ENCODE data around the gene CNGA3. TPM values are rescaled to one million over a fixed set of nuclear protein-coding genes. Genes with fewer than 3 reads are reported as not detected.
A peak's percentile ranks its signal among the peaks of the same experiment; 100 is the strongest.

The CNGA3 gene
- total RNA-seq, 1 donor from 2014 or later, result 1.2 TPM

DNA sequence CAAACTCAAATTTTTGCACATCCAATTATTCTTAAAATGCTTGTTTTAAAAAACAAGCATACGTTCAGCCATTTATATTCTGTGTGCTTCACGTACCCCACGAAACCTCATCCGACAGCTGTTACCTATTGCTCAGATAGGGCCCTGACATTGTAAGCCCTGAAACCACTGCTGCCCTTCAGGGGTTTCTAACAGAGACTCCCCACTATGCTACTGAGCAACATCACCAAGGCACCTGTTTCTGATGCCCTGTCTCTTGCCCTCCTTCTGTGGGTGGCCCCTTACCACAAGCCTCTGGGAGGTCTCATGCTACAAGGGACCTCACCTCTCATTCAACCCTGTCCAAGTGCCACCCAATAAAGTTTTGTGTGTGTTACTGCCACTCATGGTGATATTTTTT is 18.5 kb upstream of the CNGA3 start:
- no peak for DNase-seq (ENCODE audit: low spot score)

DNA sequence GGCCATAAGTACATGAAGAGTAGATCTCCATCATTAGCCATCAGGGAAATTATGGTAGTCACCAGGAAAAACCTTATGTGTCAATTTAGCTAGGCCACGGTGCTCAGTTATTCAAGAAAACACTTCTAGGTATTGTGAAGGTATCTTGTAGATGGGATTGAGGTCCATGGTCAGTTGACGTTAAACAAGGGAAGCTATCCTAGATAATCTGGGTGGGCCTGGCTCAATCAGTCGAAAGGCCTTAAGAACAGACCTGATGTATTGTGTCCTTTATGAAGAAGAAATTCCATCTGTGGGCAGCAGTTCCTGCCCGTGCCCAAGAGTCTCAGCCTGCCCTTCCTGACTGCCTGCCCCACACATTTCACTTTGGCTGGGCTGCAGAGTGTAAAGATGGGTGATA is 16.7 kb upstream of the CNGA3 start:
- no peak for DNase-seq (ENCODE audit: low spot score)

DNA sequence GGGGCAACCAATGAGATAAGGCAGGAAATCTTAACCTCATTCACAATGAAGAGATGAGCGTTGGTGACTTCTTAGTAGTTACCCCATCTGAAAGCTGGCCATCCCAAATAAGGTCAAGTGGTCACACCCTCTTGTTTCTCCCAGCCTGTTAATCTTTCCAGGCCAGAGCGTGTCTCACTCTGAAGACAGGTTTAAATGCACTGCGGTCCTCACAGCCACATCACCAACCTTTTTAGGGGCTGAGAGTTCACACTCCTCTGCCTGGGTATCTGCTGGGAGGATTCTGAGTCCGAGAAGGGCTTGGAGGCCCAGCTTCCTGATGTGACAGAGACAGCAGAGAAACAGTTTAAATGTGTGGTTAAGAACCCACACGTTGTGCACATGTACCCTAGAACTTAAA is 13.3 kb upstream of the CNGA3 start:
- DNase-seq (ENCODE audit: low spot score), result no peak

DNA sequence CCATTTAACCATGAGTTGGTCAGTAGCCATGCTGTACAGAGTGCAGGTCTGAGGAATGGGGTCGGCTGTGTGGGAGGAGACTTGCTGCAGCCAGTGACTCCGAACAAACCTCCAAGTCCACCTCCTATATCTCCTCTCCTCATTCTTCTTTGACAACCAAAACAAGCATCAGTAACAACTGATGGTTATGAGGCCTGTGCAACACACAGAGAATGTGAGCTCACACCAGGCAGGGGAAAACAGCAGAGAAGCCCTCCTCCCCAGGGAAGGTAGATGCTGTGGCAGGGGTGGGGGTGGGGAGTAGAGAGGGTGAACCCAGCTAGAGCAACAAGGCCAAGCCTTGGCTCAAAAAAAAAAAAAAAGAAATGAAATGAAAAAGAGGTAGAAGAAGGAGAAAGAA is 12.3 kb upstream of the CNGA3 start:
- DNase-seq (ENCODE audit: low spot score), result no peak

DNA sequence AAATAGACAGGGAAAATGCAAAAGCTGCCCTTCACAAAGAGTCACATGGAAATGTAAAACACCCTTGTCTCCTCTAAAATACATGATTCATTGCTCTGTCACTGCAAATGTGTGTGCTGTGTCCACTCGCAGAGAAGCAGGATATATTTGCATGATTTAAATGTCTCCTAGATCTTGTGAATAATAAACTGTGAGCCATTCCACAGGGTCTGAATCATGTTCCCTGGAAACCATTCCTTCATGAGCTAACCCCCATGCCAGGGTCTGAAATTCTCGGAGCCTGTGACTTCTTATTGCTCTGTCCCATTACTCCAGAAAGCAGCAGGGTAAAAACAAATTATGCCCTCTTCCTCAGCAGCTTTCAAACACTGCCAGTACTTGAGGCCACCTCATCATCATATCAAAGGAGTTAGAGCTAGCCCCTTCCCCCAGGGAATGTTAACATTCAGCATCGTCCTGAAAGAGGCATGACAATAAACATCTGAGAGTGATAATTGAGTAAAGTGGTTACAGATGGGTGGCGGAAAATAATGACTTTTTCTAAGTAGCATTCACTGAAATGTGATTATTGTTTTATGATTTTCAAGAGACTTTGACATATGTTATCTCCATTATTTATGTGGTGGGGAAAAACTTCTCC is 11.7 kb upstream of the CNGA3 start:
- DNase-seq (ENCODE audit: low spot score), result peak; percentile 56

DNA sequence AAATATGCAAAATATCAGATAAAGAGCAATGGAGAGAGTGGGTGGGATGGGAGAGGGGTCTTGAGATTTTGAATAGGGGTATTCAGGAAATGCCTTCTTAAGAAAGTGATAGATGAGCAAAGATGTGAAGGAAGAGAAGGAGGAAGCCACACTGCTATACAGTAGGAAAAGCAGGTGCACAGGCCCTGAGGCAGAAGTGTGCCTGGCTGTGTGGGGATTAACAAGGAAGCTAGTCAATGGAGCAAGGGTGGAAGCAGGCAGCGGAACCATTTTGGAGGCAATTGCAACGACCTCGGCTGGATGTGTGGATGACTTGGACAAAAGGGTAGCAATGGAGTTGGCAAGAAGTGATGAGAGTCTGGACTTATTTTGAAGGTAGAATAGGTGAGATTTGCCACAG is 11.0 kb upstream of the CNGA3 start:
- no peak for DNase-seq (ENCODE audit: low spot score)

DNA sequence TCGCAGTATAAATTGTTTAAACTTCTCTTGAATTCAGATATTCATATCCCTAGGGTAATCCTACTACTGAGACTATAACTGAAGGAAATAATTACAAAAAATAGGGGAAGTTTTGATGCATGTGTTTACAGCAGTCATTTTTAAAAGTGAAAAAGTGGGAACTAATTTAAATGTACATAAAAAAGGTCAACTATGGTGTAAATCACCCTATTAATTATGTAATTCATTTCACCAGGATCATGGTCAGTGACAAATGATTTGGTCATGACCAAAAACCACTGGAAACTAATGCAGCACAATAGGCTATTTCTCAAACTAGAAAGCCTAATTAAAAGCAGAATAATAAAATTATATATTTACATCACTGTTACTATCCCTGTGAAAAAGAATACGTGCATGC is 5.0 kb upstream of the CNGA3 start:
- DNase-seq (ENCODE audit: low spot score), result no peak

DNA sequence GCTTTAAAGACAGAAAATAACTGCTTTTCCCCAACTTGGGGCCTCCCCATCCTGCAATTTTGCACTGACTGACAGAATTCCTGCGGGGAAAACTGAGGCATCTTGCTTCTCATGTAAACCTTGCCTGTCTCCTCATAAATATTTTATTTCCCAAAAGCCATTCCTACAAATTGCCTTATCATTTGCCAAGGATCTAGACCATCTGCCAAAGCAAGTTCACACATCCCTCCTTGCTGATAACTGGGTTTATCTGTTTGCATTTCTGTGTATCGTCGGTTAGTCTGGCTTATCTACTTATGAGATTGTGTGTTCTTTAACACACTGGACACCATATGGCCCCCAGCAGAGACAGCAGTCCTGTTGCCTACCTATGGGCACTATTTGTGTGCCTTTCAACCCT is 3.0 kb upstream of the CNGA3 start:
- DNase-seq (ENCODE audit: low spot score), result no peak

DNA sequence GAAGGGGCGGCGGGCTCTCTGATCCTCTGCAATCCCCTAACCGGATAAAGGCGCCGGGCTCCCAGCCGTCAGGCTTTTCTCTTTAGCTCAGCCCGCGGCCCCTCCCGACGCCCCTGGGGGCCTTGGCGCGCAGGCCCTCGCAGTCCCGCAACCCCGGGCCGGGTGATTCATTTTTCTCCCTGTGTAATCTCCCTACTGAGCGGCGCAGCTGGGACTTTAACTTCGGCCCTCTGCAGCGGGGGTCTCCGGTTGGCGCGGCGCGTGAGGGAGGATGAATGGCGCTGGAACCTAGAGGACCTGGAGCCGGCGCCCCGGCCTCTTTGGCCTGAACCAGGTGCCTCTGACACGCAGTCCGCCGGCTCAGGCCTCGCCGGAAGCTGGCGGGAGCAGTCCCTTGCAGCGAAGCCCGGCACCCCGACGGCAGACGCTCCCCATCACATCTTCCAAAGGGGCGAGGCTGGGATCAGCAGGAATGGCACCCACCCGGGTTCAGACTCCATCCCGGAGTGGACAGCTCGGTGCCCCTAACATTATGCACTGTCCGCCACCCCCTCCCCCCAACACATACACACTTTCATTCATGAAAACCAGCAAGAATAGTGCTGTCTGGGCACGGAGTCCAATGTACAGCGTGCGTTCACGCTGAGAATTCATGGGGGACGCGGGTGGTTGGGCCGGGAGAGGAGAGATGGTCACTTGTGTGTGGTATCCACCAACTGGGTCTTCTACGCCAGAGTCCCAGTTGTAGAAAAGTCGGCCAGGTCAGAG is 1.2 kb downstream of the CNGA3 start:
- no peak for DNase-seq (ENCODE audit: low spot score)

DNA sequence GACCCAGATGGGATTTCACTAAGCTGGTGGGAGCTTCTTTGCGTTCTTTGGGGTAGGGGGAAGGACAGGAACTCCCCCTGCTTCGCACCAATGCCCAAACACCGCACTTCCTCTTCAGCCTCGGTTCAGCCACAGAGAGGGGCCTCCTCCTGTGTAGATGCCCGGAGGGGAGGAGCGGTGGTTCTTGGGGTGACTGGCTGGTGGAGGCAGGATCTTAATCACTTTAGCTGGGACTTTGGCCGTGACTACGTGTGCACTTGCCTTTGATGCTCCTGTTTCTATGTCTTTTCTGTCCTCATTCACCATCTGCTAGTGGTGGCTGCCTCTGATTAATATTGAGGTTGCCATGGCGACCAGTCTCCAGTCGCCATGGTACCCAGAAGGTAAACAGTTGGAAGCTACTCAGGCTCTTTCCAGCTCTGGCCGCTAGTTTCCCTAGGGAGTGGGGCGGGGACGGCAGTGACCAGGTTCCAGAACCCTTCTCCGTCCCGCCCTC is 1.9 kb downstream of the CNGA3 start:
- DNase-seq (ENCODE audit: low spot score), result no peak

DNA sequence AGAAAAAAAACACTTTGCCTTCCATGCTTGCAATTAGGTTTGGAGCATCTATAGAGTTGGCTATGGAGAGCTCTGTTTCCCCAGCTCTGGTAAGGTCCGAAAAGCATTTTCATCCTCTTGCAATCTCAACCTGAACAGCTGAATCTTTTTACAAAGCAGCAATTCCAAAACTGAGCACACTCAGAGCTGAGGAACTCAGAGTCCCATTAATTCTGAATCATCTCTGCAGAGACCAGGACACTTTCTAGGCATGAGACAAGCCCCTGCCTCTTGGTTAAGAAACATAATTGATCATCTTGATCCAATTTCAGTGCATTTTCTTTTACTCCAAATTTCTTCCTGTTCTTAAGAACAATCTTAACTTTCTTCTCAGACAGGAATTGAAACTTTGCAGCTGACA is 4.2 kb downstream of the CNGA3 start:
- no peak for DNase-seq (ENCODE audit: low spot score)

DNA sequence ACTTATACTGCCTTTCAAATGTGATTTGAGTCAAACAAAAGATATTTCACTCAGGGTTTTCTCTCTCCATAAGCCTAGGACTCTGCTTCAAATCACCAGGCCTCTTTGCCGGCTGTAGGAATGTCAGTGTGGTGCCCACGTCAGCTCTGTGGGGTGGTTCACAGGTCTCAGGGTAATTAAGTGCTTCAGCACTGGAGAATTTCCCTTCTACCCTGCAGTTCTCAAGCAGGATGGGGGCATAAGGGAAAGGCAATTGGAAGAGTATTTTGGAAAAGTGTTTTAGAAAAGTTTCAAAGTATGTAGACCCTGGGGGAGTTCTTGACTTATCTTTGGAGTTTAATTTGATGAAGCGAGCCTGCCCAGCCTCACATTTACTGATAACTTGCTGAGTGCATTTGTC is 9.6 kb downstream of the CNGA3 start:
- no peak for DNase-seq (ENCODE audit: low spot score)

DNA sequence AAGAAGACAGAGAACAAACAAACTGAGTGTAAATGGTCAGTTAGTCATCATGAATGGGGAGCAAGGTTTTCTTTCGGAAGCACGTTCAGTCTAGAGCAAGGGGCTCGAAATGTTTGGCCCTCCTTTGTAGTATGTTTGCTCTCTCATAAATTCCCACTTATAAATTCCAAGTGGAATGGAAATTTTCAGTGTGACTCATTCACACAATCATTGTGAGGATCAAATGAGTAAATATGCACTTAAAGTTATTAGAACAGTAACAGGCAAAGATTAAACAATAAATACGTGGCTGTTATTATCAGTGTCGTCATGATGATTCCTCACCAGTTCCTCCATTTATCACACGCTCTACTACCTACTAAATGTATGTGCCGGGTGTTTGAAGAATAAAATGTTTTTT is 10.5 kb downstream of the CNGA3 start:
- no peak for DNase-seq (ENCODE audit: low spot score)

DNA sequence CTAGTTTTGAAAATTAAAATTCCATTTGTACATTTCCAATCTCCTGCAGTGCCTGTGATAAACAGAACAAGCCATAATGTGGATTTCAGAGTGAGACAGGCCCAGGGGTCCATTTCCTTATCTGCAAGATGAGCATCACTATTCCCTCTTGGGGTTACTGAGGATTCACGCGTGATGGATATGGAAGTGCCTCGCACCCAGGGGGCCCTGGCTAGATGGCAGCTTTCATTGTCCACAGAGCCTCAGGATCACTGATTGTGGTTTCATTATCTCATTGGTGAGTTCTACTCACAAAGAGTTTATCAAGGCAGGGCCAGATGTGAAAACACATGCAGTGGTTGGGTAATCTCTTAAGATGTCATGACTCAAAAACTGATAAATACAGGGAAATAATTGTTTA is 11.6 kb downstream of the CNGA3 start:
- no peak for DNase-seq (ENCODE audit: low spot score)

DNA sequence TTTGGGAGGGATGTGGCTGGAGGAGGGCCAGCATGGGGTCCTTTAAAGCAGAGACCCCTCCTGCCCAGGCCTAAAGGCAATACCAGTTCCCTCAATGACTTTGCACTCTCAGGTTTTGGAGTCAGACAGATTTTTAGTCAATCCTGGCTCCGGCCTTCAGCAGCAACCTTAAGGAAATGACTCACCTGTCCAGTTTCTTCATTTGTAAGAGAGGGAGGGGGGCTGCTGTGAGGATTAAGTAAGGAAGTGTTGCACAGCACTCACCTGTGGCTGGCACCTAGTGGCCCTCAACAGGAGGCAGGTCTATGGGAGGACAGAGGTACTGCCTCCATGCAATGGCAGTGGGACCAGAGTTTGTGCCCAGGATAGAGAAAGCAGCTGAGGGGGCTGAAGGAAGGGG is 13.7 kb downstream of the CNGA3 start:
- no peak for DNase-seq (ENCODE audit: low spot score)

DNA sequence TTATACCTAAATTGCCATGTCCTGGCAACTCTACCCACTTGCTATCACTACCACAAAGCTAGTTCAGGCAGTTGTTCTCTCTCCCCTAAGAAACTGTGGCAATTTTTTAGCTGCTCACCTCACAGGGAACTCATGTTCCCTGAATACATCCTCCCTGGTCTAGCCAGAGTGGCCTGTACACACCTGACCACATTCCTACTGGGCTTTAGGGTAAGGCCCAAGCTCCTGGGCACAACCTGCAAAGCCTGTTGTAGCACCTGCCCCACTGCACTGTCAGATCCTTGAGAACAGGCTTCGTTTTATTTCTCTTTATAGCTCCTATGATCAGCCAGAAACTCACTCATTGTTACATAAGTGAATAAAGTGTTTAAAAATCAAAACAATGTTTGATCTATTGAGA is 21.5 kb downstream of the CNGA3 start:
- DNase-seq (ENCODE audit: low spot score), result no peak

DNA sequence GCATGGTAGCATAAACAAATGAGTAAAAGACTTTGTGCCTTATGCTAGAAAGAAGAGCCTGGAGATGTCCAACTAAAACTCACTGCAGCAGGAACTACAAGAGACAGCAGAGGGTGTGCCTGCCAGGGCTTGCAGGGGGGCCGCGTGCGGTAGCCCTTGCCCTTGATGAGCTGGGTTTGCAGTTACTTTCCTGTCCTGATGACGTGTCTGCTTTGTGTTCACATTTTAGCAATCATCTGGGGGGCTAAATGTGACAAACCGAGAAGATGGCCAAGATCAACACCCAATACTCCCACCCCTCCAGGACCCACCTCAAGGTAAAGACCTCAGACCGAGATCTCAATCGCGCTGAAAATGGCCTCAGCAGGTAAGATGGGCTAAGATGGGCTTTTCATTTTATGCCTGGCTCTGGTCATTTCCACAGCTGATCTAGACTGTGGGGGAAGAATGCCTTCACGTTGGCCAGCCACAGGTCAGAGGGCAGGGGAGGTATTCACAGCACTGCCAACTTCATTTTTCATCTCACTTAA is 23.5 kb downstream of the CNGA3 start:
- no peak for DNase-seq (ENCODE audit: low spot score)

DNA sequence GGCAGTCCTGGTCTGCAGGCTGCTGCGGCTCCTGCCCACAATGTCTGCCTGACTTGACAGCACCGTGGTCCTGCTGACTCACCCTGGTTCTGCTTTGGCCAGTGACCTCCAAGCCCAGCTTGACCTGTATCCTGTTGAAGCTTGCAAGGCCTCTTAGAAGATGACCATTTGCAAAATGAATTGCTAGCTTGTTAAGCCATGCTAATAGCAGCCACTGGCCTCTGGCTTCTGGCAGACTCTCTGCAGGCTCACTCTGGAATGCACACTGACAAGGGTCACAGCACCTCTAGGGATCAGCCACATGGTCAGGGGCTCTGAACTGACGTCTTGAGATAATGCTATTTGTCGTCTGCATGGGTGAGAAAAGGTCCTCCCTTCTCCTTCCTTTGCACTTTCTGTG is 25.9 kb downstream of the CNGA3 start:
- DNase-seq (ENCODE audit: low spot score), result no peak

DNA sequence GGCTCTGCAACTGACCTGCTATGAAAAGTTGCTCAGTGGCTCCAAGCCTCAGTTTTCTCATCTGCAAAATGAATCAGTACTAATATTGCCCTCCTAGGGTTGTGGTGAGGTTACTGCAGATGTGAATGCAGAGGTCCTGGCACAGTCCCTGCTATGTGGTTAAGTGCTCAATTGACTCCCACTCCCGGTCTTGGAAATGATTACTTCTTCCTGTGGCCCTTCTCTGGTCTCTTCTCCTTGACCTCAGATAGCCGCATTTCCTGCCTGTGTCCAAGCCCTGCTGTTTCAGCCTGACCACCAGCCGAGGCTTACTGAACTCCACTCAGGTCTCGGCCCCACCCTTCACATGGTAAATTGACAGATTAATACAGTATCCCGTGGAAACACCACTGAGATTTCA is 26.3 kb downstream of the CNGA3 start:
- DNase-seq (ENCODE audit: low spot score), result no peak

DNA sequence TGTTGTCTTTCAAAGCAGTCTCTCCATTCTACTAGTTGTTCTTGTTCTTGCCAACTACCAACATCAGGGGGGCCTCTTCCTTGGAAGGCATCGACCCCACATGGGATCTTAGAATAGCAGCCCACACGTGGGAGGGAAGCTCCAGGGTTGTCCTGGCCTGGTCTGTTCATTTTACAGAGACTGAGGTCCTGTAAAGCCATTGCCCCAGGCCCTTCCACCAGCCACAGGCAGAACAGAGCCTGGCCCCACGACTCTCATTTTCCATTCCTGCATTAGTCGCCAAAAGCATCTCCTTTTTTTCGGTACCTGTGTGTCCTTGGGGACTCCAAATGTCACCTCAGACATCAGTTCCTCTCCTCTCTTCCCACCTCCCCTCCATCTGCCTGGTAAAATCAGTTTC is 28.0 kb downstream of the CNGA3 start:
- DNase-seq (ENCODE audit: low spot score), result no peak

DNA sequence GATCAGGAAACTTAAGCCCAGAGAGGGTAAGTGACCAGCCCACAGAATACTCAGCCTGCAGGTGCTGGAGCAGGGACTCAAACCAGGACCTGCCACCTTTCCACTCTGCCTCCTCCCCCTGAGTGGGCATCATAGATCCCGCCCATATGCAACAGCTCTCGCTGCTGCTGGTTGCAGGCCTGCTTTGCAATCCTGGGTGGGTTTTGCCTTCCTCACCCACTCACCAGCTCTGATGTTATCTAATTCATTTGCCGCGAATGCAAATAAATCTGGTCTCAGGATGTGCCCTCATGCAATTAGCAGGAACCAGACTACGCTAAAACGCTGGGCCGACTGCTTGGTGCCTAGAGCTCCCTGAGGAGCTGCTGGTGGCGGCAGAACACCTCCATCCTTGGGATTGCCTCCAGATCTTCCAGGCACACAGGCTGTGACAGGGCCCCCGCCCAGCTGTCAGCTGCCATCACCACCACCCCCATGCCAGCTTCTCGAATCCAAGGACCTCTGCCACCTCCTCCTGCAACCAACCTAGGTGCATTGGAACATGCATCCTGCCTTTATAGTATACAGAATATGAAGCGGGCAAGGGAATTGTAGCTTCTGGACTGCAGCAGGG is 28.8 kb downstream of the CNGA3 start:
- DNase-seq (ENCODE audit: low spot score), result no peak

DNA sequence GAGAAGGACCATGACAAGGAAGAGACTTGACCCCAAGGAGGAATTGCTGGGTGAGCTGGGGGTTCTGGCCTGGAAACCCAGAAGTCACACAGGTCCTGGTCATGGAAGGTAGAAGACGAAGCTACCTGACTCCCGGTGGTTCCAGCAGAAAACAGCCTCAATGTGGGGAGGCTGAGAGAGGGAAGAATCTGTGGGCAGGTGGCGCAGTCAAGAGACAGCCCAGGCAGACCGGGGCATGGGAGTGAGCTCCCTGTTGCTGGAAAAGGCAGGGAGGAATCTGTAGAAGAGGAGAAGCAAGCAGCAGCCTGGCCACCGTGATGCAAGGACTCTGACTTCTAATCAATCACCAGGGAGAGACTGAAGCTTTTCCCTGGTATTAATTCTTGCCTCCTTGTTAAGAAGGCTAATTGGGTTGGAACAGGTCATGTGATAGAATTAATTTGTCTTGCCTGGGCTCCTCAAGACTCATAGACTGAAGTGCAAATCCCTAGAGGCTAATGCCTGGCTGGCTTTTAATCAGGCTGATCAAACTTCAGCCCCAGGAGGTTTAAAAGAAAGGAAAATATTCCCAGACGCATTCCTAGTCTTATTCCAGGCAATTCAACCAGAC is 30.1 kb downstream of the CNGA3 start:
- DNase-seq (ENCODE audit: low spot score), result no peak

All from umbilical cord (tissue), 2 donors.